ENCODE data around the gene MARK4.
"Not testable (repeated sequence)": the region's sequence is repeated elsewhere in the genome, so short reads cannot be mapped to it uniquely, and the experiment has no call there.

MARK4 gene

GRCh38 chr19:45250832-45251451 lies at the start of gene MARK4:
Gene MARK4, plus strand, starts transcription at chr19:45251271. Its CDS starts 318 bp downstream, at chr19:45251589.
- peak; percentile 58 for DNase-seq (ENCODE audit: low spot score)

GRCh38 chr19:45202637-45203036 lies 48.4 kb upstream of the MARK4 start:
- no peak for DNase-seq (ENCODE audit: low spot score)

- DNase-seq (ENCODE audit: low spot score) = no peak
These were observed 45.3 kb upstream of the MARK4 start for GRCh38 chr19:45205810-45206209.

GRCh38 chr19:45206328-45206727 lies 44.7 kb upstream of the MARK4 start:
- no peak for DNase-seq (ENCODE audit: low spot score)

- no peak for DNase-seq (ENCODE audit: low spot score)
These were observed 39.2 kb upstream of the MARK4 start for GRCh38 chr19:45211751-45212381.

GRCh38 chr19:45213031-45213430 lies 38.0 kb upstream of the MARK4 start:
- no peak for DNase-seq (ENCODE audit: low spot score)

GRCh38 chr19:45215391-45216191 lies 35.5 kb upstream of the MARK4 start:
- DNase-seq (ENCODE audit: low spot score) = no peak

GRCh38 chr19:45216667-45217066 lies 34.4 kb upstream of the MARK4 start:
- DNase-seq (ENCODE audit: low spot score) = no peak

- DNase-seq (ENCODE audit: low spot score) = no peak
These were observed 33.7 kb upstream of the MARK4 start for GRCh38 chr19:45217193-45217956.

- no peak for DNase-seq (ENCODE audit: low spot score)
These were observed 33.1 kb upstream of the MARK4 start for GRCh38 chr19:45217957-45218334.

- no peak for DNase-seq (ENCODE audit: low spot score)
These were observed 32.6 kb upstream of the MARK4 start for GRCh38 chr19:45218426-45218825.

GRCh38 chr19:45218911-45219743 lies 31.9 kb upstream of the MARK4 start:
- no peak for DNase-seq (ENCODE audit: low spot score)

GRCh38 chr19:45222724-45223123 lies 28.3 kb upstream of the MARK4 start:
- DNase-seq (ENCODE audit: low spot score) = no peak

GRCh38 chr19:45223879-45224278 lies 27.2 kb upstream of the MARK4 start:
- DNase-seq (ENCODE audit: low spot score) = no peak

GRCh38 chr19:45224645-45225044 lies 26.4 kb upstream of the MARK4 start:
- DNase-seq (ENCODE audit: low spot score) = no peak

- not testable (repeated sequence) for DNase-seq (ENCODE audit: low spot score)
These were observed 22.0 kb upstream of the MARK4 start for GRCh38 chr19:45229056-45229455.

- no peak for DNase-seq (ENCODE audit: low spot score)
These were observed 19.2 kb upstream of the MARK4 start for GRCh38 chr19:45231891-45232290.

- DNase-seq (ENCODE audit: low spot score) = no peak
These were observed 16.8 kb upstream of the MARK4 start for GRCh38 chr19:45234089-45234869.

- DNase-seq (ENCODE audit: low spot score) = no peak
These were observed 15.6 kb upstream of the MARK4 start for GRCh38 chr19:45235485-45235884.

GRCh38 chr19:45238556-45238955 lies 12.5 kb upstream of the MARK4 start:
- no peak for DNase-seq (ENCODE audit: low spot score)

All from CD4-positive, alpha-beta T cell treated with Interleukin-6 at 100 ng/mL for 8 hours (primary cell).